Motor neuron (in vitro differentiated cells): ENCODE results near the gene GALR1. TPM values are rescaled to one million over a fixed set of nuclear protein-coding genes. Genes with fewer than 3 reads are reported as not detected.
A peak's percentile ranks its signal among the peaks of the same experiment; 100 is the strongest.
"Not testable (repeated sequence)": the region's sequence is repeated elsewhere in the genome, so short reads cannot be mapped to it uniquely, and the experiment has no call there.

Source experiments
- ATAC-seq, 8 experiments: fragments of 200-7000 bp; cut with Tn5 transposase; replicated peaks in 6 of 8; 2 replicates each; pipeline ENCODE4 v1.8.0; 2021; ENCODE audit warnings: mild to moderate bottlenecking in 8 of 8, moderate library complexity in 8 of 8
- H3K27ac ChIP-seq, 2 donors: fragments of 250-450 bp; sonication (Bioruptor Pico); 2 replicates each; pipeline ENCODE4 v1.9.0; 2021; ENCODE audit warnings: antibody characterized with exemption in 2 of 2, mild to moderate bottlenecking in 2 of 2, moderate library complexity in 1 of 2
- H3K4me1 ChIP-seq, 2 donors: fragments of 250-450 bp; sonication (Bioruptor Pico); replicated peaks in 1 of 2; 2 replicates each; pipeline ENCODE4 v1.6.1; 2021; ENCODE audit warnings: antibody characterized with exemption in 2 of 2, mild to moderate bottlenecking in 2 of 2, moderate library complexity in 1 of 2
- H3K4me3 ChIP-seq, 5 donors: fragments of 250-450 bp; sonication (Bioruptor Pico); 2 replicates each; pipeline ENCODE4 v1.9.0; 2021; ENCODE audit warnings: antibody characterized with exemption in 5 of 5, mild to moderate bottlenecking in 5 of 5, moderate library complexity in 4 of 5
- WGBS, 10 experiments: fragments of 450-650 bp; shearing (Covaris generic); methylation state at CpG; one replicate each; pipeline ENCODE4 v1.0.0; 2022; 5-methylcytosine and 5-hydroxymethylcytosine counted together
- in situ Hi-C, 9 experiments: fragments of 400-800 bp; cut with MboI; loops; one replicate each; pipeline ENCODE4 v1.15.0; 2021; ENCODE audit warnings: low sequenced_read_pairs in 9 of 9, low pct_unique_long_range_greater_than_20kb in 2 of 9; ENCODE audit not compliant: unreplicated experiment in 9 of 9
- total RNA-seq, 8 experiments: library from RNA; unstranded; fragments of 300-600 nt; gene quantifications; 2 replicates each; pipeline versions ENCODE4 v1.2.3 to v1.2.4, GENCODE V29; 2022

GALR1 gene
- total RNA-seq, 8 experiments from 2014 or later, result 0.05 to 8.0 (median 0.40) TPM

DNA sequence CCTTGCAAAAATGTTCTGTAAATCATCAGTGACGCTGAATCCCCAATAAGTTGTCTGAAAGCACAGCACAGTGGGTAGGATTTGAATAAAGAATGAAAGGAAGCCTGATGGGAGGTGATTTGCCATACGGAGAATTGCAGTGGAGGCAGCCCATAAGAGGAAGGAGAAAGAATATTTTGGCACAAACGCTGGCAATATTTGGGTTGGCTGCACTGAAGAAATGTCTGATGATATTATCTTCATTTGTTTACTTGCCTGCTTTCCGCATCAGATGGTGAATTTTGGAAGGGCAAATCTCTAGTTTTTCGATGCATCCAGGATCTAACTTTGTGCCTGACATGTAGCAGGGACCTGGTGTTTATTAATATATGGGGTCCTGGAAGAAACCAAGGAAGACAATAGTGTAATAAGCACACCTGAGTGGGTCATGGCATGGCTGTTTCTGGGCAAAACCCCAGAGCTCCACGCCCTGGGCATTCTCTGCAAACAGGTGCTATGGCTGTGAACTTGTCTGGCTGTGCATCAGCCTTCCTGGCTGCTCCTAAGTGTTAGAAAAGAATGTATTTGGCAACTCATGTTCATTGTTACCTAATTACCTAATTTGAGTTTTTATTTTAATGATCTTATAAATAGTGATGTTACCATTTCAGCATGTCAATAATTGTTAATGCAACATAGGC lies 5.9 kb downstream of the GALR1 start:
- in situ Hi-C loops, result no loop called here

DNA sequence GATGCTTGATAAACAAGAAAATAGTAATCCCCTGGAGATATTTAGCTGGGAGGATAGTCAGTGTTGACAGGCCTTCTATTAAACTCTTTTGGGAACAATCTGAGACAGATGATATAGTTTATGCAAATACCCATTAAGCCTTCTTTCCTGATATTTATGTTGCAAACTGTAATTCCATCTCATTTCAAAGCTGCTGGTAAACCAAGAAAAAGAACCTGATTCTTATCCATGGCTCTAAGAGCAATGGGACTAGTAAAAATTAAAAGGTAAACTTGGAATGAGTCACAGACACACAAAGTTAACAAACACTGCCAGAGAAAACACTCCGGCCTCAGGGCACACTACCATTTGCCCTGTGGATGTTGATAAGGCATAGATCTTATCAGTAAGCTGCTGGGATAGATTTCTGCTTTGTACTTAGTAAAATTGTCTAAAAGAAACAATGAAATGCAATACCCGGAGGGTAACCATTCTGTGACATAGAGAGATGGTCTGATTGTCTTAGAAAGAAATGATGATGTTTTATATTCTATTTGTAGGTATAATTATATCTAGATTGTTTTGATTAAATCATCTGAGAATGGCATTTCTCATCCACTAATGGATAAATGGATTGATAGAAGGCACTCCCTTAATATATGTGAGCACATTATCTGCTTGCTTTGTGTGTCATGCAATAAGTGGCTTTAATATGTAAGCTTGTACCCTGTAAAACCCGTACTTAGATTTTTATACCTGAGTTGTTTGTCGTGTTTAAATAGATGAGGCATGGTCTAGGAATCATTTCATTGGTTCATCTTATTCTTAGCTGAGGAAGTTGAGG lies 13.2 kb downstream of the GALR1 start:
- ATAC-seq, result peak in 1 of 8 experiments; percentile 29
- 0 to 92% (median 41%) methylated on average over 1 to 4 of the region's 4 CpGs; no CpG with 5 or more reads in 1 of the 10 experiments for WGBS, 10 experiments
- in situ Hi-C loops, result no loop called here
- no peak overlapping the region for H3K27ac ChIP-seq
- H3K4me3 ChIP-seq, result no peak overlapping the region
- no peaks in the 10 kb centered on the region for H3K4me1 ChIP-seq

More for the DNA sequence above, 5.9 kb downstream of the GALR1 start:
- Histone ChIP-seq H3K4me1 (peaks cover 2 to 5% of the 10 kb centered on the region in 2 donors), H3K27ac (no peak overlapping the region), H3K4me3 (no peak overlapping the region)
- 37 to 88% (median 56%) methylated on average over 1 to 5 of the region's 6 CpGs; no CpG with 5 or more reads in 2 of the 10 experiments for WGBS, 10 experiments
- ATAC-seq, result no peak

DNA sequence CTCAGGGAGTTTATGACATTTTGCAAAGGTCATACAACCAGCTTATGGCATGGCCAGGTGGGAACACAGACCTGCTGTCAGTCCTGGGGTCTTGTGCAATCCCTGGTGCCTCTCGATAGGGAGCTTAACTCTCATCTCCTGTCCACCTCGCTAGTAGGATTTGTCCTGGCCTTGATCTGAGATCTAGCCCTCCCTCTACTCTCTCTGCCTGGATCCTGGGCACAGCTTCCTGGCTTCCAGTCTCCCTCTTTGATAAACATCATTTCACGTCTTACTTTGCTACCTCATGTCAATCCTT lies 13.8 kb downstream of the GALR1 start:
- H3K27ac ChIP-seq, result no peak overlapping the region
- no peak overlapping the region for H3K4me3 ChIP-seq
- H3K4me1 ChIP-seq, result no peaks in the 10 kb centered on the region
- no peak for ATAC-seq
- WGBS, 10 experiments, result 10 to 83% (median 66%) methylated on average over 1 to 3 of the region's 3 CpGs; no CpG with 5 or more reads in 4 of the 10 experiments
- in situ Hi-C loops, result no loop called here

DNA sequence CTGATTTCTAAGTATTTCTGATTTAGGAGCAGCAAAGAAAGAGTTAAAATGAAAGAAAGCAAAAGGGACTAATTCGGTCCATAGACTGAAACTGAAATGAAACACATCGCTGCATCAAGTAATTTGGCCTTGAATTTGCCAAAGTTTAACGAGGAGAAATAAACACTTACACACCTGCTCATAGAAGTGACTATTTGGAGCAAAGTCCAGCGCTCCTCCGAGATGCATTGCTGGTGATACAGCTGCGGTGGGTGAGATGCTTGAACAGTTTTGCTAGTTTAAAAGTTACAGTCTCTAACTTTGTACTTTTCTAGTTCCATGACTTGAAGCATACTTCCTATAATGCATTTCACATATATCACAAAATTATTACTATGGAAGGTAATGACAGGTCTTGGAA lies 18.3 kb downstream of the GALR1 start:
- Histone ChIP-seq H3K27ac (no peak overlapping the region), H3K4me1 (no peaks in the 10 kb centered on the region), H3K4me3 (no peak overlapping the region)
- ATAC-seq, result no peak
- in situ Hi-C loops, result no loop called here
- WGBS, 10 experiments, result 35 to 86% (median 74%) methylated on average over 3 to 6 of the region's 6 CpGs; no CpG with 5 or more reads in 1 of the 10 experiments

DNA sequence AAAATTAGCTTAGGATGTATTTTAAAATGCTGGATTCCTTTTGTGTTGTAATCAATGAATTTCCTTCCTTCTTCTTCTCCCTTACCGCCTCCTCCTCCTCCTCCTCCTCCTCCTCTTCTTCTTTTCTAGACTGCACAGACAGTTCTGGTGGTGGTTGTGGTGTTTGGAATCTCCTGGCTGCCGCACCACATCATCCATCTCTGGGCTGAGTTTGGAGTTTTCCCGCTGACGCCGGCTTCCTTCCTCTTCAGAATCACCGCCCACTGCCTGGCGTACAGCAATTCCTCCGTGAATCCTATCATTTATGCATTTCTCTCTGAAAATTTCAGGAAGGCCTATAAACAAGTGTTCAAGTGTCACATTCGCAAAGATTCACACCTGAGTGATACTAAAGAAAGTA lies 18.8 kb downstream of the GALR1 start:
- Histone ChIP-seq H3K4me1 (no peaks in the 10 kb centered on the region), H3K4me3 (no peak overlapping the region), H3K27ac (no peak overlapping the region)
- WGBS, 10 experiments, result 0 to 100% (median 79%) methylated on average over 1 to 7 of the region's 9 CpGs; no CpG with 5 or more reads in 2 of the 10 experiments
- in situ Hi-C loops, result no loop called here
- no peak for ATAC-seq

DNA sequence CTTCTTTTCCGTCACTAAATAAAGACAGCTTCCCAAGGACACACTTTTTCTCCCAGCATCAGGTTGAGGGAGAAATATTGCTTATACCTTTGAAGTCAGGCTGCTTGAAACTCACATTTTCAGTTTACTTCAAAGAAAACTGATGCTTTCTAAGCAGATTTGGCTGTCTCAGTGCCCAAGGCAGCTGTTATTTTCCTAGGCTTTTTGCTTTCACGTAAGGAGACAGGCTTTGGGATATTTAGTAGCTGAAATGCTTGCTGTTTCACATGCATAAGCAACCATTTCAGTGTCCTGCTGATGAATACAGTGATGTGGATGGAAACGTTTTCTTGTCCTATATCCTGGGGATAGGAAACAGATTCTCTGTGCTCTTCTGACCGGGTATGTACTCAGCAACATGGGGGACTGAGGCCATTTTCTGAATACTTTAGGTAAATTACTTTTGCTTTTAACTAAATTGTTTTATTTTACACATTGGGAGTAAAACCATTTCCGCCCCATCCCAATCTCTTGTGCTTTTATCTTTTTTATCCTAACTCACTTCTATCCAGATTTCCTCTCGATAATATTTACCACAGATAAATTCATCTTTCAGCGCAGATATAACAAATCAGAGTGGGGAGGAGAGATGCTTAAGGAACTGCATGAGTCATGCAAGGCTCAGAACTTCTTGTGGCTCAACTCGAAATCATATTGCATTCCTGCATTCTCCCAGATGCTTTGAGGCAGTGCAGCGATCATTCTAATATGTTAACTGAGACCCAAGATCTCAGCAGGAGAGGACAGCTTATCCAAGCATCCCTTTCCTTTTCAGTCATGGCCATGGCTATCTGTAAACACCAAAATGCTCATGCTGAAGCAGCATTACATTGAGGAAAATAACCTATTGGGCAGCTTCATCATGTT lies 22.2 kb downstream of the GALR1 start:
- peak in 3 of 8 experiments; percentile 98 to 100 (median 99) for ATAC-seq
- Histone ChIP-seq H3K4me1 (no peaks in the 10 kb centered on the region), H3K4me3 (no peak overlapping the region), H3K27ac (no peak overlapping the region)
- 8 to 77% (median 33%) methylated on average over 2 to 9 of the region's 9 CpGs for WGBS, 10 experiments
- in situ Hi-C loops, result no loop called here

DNA sequence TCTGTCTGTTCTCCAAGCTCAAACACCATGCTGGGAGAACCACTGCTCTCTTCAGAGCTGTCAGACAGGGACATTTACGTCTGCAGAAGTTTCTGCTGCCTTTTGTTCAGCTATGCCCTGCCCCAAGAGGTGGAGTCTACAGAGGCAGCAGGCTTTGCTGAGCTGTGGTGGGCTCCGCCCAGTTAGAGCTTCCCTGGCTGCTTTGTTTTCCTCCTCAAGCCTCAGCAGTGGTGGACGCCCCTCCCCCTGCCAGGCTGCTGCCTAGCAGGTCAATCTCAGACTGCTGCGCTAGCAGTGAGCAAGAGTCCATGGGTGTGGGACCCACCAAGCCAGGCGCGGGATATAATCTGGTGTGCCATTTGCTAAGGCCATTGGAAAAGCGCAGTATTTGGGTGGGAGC lies 41.2 kb downstream of the GALR1 start:
- H3K4me3 ChIP-seq, in situ Hi-C loops, H3K27ac ChIP-seq, H3K4me1 ChIP-seq: not testable (repeated sequence)
- 22 to 100% (median 54%) methylated on average over 1 to 3 of the region's 7 CpGs; no CpG with 5 or more reads in 3 of the 10 experiments for WGBS, 10 experiments
- ATAC-seq, result peak in 4 of 8 experiments; percentile 38 to 66 (median 46)

DNA sequence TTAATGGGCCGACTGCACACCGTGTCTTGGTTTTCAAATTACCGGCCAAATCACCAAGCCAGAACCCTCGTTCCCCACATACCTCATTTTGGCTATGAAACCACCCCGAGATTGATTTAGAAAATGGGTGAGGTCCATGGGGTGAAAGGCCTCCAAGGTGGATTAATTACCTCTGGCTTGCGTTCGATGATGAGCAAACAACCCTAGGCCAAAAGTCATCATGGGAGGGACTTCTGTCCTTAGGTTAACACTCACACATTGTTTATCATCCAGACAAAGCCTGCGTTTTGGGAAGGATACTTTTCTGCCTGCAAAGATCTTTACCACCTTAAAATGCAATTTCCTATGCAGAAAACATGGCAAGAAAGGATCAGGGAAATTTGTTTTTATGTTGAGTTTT lies 48.5 kb downstream of the GALR1 start:
- ATAC-seq, result no peak
- 13 to 100% (median 81%) methylated on average over 3 to 7 of the region's 8 CpGs; no CpG with 5 or more reads in 3 of the 10 experiments for WGBS, 10 experiments

DNA sequence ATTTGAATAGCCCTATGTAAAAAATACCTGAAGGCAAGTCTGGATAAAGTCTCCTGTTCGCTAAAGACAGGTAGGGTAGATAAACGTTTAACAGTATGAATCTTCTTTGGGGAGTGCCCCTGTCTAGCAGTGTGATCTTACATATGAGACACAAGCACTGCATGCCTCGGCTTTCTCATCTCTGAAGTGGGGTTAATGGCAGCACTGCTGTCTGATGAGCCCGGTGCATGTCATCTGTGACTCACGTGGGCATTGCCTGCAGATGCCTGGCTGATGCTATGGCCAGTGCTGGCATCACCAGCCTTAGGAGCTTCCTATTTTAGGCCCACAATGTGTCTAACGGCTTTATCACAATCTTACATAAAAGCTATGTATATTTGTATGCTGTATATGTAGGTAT lies 50.1 kb downstream of the GALR1 start:
- no peak overlapping the region for H3K4me3 ChIP-seq
- ATAC-seq, result no peak
- in situ Hi-C loops, result no loop called here
- H3K27ac ChIP-seq, result no peak overlapping the region
- H3K4me1 ChIP-seq, result no peaks in the 10 kb centered on the region
- 0 to 100% (median 30%) methylated on average over 1 to 5 of the region's 6 CpGs; no CpG with 5 or more reads in 3 of the 10 experiments for WGBS, 10 experiments

More for the DNA sequence above, 48.5 kb downstream of the GALR1 start:
- H3K27ac ChIP-seq, result no peak overlapping the region
- H3K4me3 ChIP-seq, result no peak overlapping the region
- in situ Hi-C loops, result no loop called here
- no peaks in the 10 kb centered on the region for H3K4me1 ChIP-seq

DNA sequence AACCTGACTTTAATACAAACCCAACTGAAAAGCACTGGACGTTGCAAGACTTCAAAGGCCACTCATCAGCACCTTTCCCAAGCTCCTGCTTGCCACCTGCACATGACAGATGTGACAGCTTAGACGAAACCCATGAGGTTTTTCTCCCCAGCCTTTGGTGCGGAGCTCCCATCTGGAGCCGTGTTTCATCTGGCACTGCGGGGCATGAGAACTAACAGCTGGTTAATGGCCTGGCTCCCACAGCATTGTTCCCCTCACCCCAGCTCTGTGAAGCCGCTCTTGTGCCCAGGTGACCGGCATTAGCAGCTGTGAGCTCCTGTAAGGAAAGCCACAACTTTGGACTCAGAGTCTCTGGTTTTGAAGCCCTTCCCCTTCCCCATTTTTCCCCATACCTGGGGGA lies 50.9 kb downstream of the GALR1 start:
- in situ Hi-C loops, result no loop called here
- no peaks in the 10 kb centered on the region for H3K4me1 ChIP-seq
- WGBS, 10 experiments, result 0 to 100% (median 40%) methylated on average over 1 to 5 of the region's 7 CpGs; no CpG with 5 or more reads in 3 of the 10 experiments
- no peak overlapping the region for H3K27ac ChIP-seq
- no peak overlapping the region for H3K4me3 ChIP-seq
- ATAC-seq, result no peak

DNA sequence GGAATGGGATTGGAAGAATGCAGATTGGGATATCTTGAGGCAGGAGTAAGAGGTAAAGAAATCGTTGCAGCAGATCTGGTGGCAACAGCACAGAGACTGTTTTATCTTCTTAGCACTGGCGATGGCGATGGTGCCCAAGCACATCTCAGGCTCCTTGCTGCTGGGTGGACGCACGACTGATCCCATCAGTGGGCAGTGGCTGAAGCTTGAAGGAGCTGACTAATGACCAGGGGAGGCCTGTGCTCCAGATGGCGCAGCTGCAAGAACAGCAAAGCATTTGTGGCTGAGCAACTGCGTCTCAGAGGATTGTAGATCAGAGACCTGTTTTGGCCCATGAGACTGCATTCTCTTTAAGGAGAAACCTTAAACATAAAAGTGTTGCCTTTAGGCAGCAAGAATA lies 54.6 kb downstream of the GALR1 start:
- Histone ChIP-seq H3K27ac (no peak overlapping the region), H3K4me3 (no peak overlapping the region), H3K4me1 (no peaks in the 10 kb centered on the region)
- WGBS, 10 experiments, result 12 to 100% (median 81%) methylated on average over 1 to 7 of the region's 7 CpGs; no CpG with 5 or more reads in 3 of the 10 experiments
- ATAC-seq, result peak in 1 of 8 experiments; percentile 88
- in situ Hi-C loops, result no loop called here

DNA sequence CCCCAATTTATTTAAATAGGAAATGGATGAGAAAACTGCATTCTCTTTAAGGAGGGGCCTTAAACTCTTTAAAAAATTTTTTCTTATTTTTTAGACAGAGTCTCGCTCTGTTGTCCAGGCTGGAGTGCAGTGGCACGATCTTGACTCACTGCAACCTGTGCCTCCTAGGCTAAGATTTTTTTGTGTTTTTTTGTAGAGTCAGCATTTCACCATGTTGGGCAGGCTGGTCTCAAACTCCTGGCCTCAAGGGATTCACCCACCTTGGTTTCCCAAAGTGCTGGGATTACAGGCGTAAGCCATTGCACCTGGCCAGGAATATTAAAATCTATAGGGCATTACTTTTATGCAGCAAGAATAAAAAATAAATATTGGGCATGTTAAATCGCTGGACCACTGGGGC lies 56.0 kb downstream of the GALR1 start:
- WGBS, 10 experiments, result 46 to 100% (median 96%) methylated on average over 1 to 4 of the region's 4 CpGs; no CpG with 5 or more reads in 2 of the 10 experiments
- Histone ChIP-seq H3K27ac (no peak overlapping the region), H3K4me3 (no peak overlapping the region), H3K4me1 (no peaks in the 10 kb centered on the region)
- no peak for ATAC-seq
- in situ Hi-C loops, result no loop called here

DNA sequence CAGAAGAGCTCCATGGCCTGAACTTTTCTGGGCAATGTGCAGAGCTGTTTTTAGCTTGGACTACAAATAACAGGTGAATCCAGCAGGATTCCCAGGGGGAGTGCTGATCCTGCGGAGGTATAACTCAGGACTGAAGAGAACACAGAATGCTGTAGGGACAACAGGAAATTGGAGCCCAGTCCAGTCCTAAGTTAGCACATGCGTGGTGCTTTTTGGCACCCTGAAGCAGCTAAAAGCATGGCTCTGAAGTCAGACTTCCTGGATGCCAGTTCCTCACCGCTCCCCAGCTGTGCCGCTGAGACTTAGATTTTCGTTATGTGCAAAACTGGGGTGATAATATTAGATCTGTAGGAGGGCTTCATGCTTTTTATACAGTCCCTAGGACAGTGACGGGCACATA lies 58.6 kb downstream of the GALR1 start:
- no peak for ATAC-seq
- Histone ChIP-seq H3K4me3 (no peak overlapping the region), H3K27ac (no peak overlapping the region), H3K4me1 (no peaks in the 10 kb centered on the region)
- in situ Hi-C loops, result no loop called here
- 32 to 100% (median 90%) methylated on average over 1 to 6 of the region's 6 CpGs for WGBS, 10 experiments
